ENCODE measurements around the gene RWDD2A.

GRCh38 chr6:83218646-83219045 is 25.5 kb downstream of the RWDD2A start:
- no peak for TF ChIP-seq GATA1 (IDR thresholded peaks at IDR 0.05; ENCODE audit: low read depth, low read length)
- TF ChIP-seq POLR2A (IDR thresholded peaks at IDR 0.05; ENCODE audit: low read length) = no peak
